Measurements from ENCODE around the gene FGF2. TPM values are rescaled to one million over a fixed set of nuclear protein-coding genes. Genes with fewer than 3 reads are reported as not detected.
"Not testable (repeated sequence)": the region's sequence is repeated elsewhere in the genome, so short reads cannot be mapped to it uniquely, and the experiment has no call there.

Gene FGF2
- total RNA-seq, 1 experiment from 2014 or later, result 33.7 TPM

GRCh38 chr4:122847931-122848330, 21.3 kb downstream of the FGF2 start:
- CTCF ChIA-PET, result no interaction called here

DNA sequence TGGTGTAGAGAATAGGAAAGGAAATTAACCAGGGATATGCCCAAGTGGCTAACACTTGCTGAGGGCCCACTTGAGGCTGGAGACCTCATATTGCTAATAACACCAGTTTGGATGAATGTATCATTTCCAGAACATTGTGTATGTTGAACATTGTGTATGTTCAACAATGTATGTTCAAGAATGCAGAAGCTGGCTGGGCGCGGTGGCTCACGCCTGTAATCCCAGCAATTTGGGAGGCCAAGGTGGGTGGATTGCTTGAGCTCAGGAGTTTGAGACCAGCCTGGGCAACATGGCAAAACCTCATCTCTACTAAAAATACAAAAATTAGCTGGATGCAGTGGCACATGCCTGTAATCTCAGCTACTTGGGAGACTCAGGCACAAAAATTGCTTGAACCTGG, 23.2 kb downstream of the FGF2 start:
- DNase-seq; intact Hi-C loops (cut with micrococcal nuclease; ENCODE audit: unreplicated experiment); H3K27me3 Mint-ChIP-seq (ENCODE audit: unreplicated experiment); BruUV-seq (replicated peaks); H3K27ac Mint-ChIP-seq (ENCODE audit: unreplicated experiment); H3K4me3 Mint-ChIP-seq (ENCODE audit: low read depth, unreplicated experiment); CTCF ChIA-PET; H3K9me3 Mint-ChIP-seq (ENCODE audit: low read depth, unreplicated experiment); H3K36me3 Mint-ChIP-seq (ENCODE audit: insufficient read depth, unreplicated experiment): not testable (repeated sequence)
- peaks cover 17% of the 10 kb centered on the region for H3K4me1 Mint-ChIP-seq (ENCODE audit: low read depth, unreplicated experiment)

More at GRCh38 chr4:122847931-122848330, 21.3 kb downstream of the FGF2 start:
- peaks cover 2% of the 10 kb centered on the region for H3K9me3 Mint-ChIP-seq (ENCODE audit: low read depth, unreplicated experiment)
- no TSS peak for BruUV-seq (replicated peaks)
- no peak overlapping the region for H3K27ac Mint-ChIP-seq (ENCODE audit: unreplicated experiment)
- H3K27me3 Mint-ChIP-seq (ENCODE audit: unreplicated experiment), result no peaks in the 10 kb centered on the region
- no peak for DNase-seq
- TF ChIP-seq, protein P1, sequence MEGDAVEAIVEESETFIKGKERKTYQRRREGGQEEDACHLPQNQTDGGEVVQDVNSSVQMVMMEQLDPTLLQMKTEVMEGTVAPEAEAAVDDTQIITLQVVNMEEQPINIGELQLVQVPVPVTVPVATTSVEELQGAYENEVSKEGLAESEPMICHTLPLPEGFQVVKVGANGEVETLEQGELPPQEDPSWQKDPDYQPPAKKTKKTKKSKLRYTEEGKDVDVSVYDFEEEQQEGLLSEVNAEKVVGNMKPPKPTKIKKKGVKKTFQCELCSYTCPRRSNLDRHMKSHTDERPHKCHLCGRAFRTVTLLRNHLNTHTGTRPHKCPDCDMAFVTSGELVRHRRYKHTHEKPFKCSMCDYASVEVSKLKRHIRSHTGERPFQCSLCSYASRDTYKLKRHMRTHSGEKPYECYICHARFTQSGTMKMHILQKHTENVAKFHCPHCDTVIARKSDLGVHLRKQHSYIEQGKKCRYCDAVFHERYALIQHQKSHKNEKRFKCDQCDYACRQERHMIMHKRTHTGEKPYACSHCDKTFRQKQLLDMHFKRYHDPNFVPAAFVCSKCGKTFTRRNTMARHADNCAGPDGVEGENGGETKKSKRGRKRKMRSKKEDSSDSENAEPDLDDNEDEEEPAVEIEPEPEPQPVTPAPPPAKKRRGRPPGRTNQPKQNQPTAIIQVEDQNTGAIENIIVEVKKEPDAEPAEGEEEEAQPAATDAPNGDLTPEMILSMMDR (IDR thresholded peaks at IDR 0.05; ENCODE audit: unreplicated experiment), result no peak
- intact Hi-C loops (cut with micrococcal nuclease; ENCODE audit: unreplicated experiment), result no loop called here
- no peaks in the 10 kb centered on the region for H3K36me3 Mint-ChIP-seq (ENCODE audit: insufficient read depth, unreplicated experiment)
- peaks cover 18% of the 10 kb centered on the region for H3K4me1 Mint-ChIP-seq (ENCODE audit: low read depth, unreplicated experiment)
- H3K4me3 Mint-ChIP-seq (ENCODE audit: low read depth, unreplicated experiment), result no peak overlapping the region

DNA sequence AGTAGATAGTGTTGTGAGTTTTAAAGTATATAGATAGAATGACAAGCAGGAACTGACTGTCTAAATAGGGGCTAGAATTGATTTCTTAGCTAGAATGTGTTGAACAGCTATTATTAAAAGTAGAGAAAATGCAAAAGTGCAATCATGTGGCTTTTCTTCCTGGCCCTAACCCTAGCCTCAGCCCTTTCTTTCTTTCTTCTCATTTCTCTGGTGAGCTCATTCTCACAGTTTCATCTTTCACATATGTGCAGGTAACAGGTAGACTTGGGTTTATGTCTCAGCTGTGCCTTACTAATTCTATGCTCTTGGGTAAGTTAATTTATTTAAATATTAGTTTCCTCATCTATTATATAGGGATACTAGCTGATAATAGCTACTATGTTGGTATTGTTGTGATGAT, 24.9 kb downstream of the FGF2 start:
- Mint-ChIP-seq H3K27ac (ENCODE audit: unreplicated experiment) (no peak overlapping the region), H3K36me3 (ENCODE audit: insufficient read depth, unreplicated experiment) (no peaks in the 10 kb centered on the region), H3K27me3 (ENCODE audit: unreplicated experiment) (no peaks in the 10 kb centered on the region), H3K4me3 (ENCODE audit: low read depth, unreplicated experiment) (no peak overlapping the region), H3K4me1 (ENCODE audit: low read depth, unreplicated experiment) (peaks cover 21% of the 10 kb centered on the region), H3K9me3 (ENCODE audit: low read depth, unreplicated experiment) (no peaks in the 10 kb centered on the region)
- TF ChIP-seq, protein P1 (IDR thresholded peaks at IDR 0.05; ENCODE audit: unreplicated experiment), result no peak
- BruUV-seq (replicated peaks), result no TSS peak
- intact Hi-C loops (cut with micrococcal nuclease; ENCODE audit: unreplicated experiment), result no loop called here
- CTCF ChIA-PET, result no interaction called here
- no peak for DNase-seq

DNA sequence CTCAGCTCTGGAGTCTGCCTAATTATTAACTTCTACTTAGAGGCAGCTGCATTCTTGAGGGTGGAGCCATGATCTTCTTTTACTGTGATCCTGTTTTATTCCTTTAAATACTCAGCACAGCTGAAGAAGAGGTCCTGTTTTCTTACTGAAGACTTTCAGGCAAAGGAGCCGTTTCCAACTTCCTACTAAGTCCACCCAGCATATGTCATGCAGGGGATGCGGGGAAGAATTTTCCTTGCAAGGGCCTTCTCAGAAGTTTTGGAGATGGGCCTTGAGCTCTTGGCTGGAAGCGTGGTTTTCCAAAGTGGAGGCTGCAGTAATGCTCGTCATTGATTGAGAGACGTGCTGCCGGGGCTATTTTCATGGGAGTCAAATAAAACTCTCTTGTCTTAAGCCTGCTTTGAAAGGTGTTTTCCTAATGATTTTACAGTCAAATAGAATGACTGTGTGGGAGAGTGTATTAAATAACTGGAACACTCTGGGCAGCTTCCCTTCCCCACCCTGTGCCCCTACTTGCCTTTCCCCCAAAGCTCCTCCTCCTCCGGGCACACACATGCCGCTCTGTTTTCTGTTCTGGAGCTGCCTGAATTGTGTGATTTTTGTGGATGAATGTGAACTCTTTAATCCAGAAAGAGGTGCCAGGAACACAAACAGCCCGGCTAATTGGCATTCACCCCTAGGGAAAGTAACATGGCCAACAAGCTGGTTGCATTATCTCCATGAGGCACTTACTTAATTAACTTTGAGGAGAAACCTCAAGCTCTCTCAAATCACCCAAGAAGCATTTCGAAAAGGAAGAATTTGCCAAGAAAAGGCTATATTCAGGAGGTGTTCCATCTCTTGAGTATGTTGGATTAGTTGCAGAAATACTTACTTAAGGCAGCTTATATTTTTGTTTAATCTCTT, 28.1 kb downstream of the FGF2 start:
- peak; percentile 4 for DNase-seq
- H3K36me3 Mint-ChIP-seq (ENCODE audit: insufficient read depth, unreplicated experiment), result no peaks in the 10 kb centered on the region
- H3K4me1 Mint-ChIP-seq (ENCODE audit: low read depth, unreplicated experiment), result peaks cover 21% of the 10 kb centered on the region
- no TSS peak for BruUV-seq (replicated peaks)
- H3K4me3 Mint-ChIP-seq (ENCODE audit: low read depth, unreplicated experiment), result peak overlapping the region; percentile 61
- TF ChIP-seq, protein P1 (IDR thresholded peaks at IDR 0.05; ENCODE audit: unreplicated experiment), result no peak
- H3K27ac Mint-ChIP-seq (ENCODE audit: unreplicated experiment), result peak overlapping the region; percentile 78
- no peaks in the 10 kb centered on the region for H3K27me3 Mint-ChIP-seq (ENCODE audit: unreplicated experiment)
- CTCF ChIA-PET, result interaction anchor here (0.6 to 1.5 kb wide), 4 partner anchors 9 to 60 kb away, joined by 3 to 4 read pairs (median 4); no protein-coding TSS in a partner anchor
- H3K9me3 Mint-ChIP-seq (ENCODE audit: low read depth, unreplicated experiment), result no peaks in the 10 kb centered on the region
- intact Hi-C loops (cut with micrococcal nuclease; ENCODE audit: unreplicated experiment), result no loop called here
